CMK (cell line): ENCODE data around the gene ACAP3.
"Not testable (repeated sequence)": the region's sequence is repeated elsewhere in the genome, so short reads cannot be mapped to it uniquely, and the experiment has no call there.

Experiments used
- DNase-seq: peaks from one replicate; pipeline ENCODE4 v3.0.0-alpha.2; 2010; ENCODE audit warnings: low read depth

ACAP3 gene

GRCh38 chr1:1330366-1331067 is 22.8 kb upstream of the ACAP3 start:
- DNase-seq = no peak

- DNase-seq = no peak
Measured at GRCh38 chr1:1329304-1330210, 21.8 kb upstream of the ACAP3 start.

GRCh38 chr1:1328254-1328653 is 20.5 kb upstream of the ACAP3 start:
- DNase-seq = no peak

- no peak for DNase-seq
Measured at GRCh38 chr1:1327291-1327690, 19.6 kb upstream of the ACAP3 start.

- no peak for DNase-seq
Measured at GRCh38 chr1:1326075-1326605, 18.4 kb upstream of the ACAP3 start.

GRCh38 chr1:1325288-1326074 is 17.8 kb upstream of the ACAP3 start:
- no peak for DNase-seq

GRCh38 chr1:1324524-1325287 is 17.0 kb upstream of the ACAP3 start, which contains the start of the genes CPTP and INTS11:
CPTP (plus strand) TSS chr1:1324802; CDS start chr1:1326911, 2,109 bp downstream.
INTS11 (minus strand) TSS chr1:1324660; CDS start chr1:1324608, 52 bp downstream.
- peak; percentile 93 for DNase-seq

GRCh38 chr1:1324084-1324523 is 16.4 kb upstream of the ACAP3 start:
- DNase-seq = no peak

- no peak for DNase-seq
Measured at GRCh38 chr1:1322952-1323351, 15.2 kb upstream of the ACAP3 start.

- no peak for DNase-seq
Measured at GRCh38 chr1:1322418-1322817, 14.7 kb upstream of the ACAP3 start.

- DNase-seq = no peak
Measured at GRCh38 chr1:1321477-1321876, 13.7 kb upstream of the ACAP3 start.

- DNase-seq = no peak
Measured at GRCh38 chr1:1320666-1321448, 13.1 kb upstream of the ACAP3 start.

GRCh38 chr1:1319646-1319941 is 11.9 kb upstream of the ACAP3 start:
- DNase-seq = no peak

- no peak for DNase-seq
Measured at GRCh38 chr1:1318777-1319645, 11.3 kb upstream of the ACAP3 start.

- DNase-seq = no peak
Measured at GRCh38 chr1:1318131-1318652, 10.5 kb upstream of the ACAP3 start.

- no peak for DNase-seq
Measured at GRCh38 chr1:1317420-1317819, 9.7 kb upstream of the ACAP3 start.

- not testable (repeated sequence) for DNase-seq
Measured at GRCh38 chr1:1316199-1316598, 8.5 kb upstream of the ACAP3 start.

- DNase-seq = no peak
Measured at GRCh38 chr1:1315435-1315954, 7.8 kb upstream of the ACAP3 start.

GRCh38 chr1:1314678-1315335 is 7.1 kb upstream of the ACAP3 start:
- no peak for DNase-seq
